Neural cell (in vitro differentiated cells): ENCODE data around the gene STK31. TPM values are rescaled to one million over a fixed set of nuclear protein-coding genes. Genes with fewer than 3 reads are reported as not detected.

Experiments used
- H2AFZ ChIP-seq: fragments of 200-600, 300-800 bp; sonication (generic), shearing (Covaris generic); 2 replicates; pipeline ENCODE4 v1.6.0; 2014; ENCODE audit warnings: low read depth, mild to moderate bottlenecking, antibody characterized with exemption, low read length, moderate library complexity
- H3F3A ChIP-seq: fragments of 200-600 bp; shearing (Covaris generic); 2 replicates; pipeline ENCODE4 v1.6.1; 2016; ENCODE audit warnings: mild to moderate bottlenecking, moderate library complexity, mixed read lengths, antibody characterized with exemption, low read length; ENCODE audit not compliant: insufficient read depth, poor library complexity, severe bottlenecking
- H3K27ac ChIP-seq: fragments of 200-600, 300-800 bp; sonication (generic), shearing (Covaris generic); 2 replicates; pipeline ENCODE4 v1.5.1; 2014; ENCODE audit warnings: mild to moderate bottlenecking, low read length, moderate library complexity
- H3K27me3 ChIP-seq: fragments of 300-800, 200-600 bp; sonication (generic), shearing (Covaris generic); 2 replicates; pipeline ENCODE4 v1.6.0; 2014; ENCODE audit warnings: mild to moderate bottlenecking, low read depth, low read length, moderate library complexity; ENCODE audit not compliant: insufficient read depth
- H3K36me3 ChIP-seq: fragments of 300-800, 200-600 bp; sonication (generic), shearing (Covaris generic); 2 replicates; pipeline ENCODE4 v1.5.1; 2014; ENCODE audit warnings: mild to moderate bottlenecking, antibody characterized with exemption, low read length, moderate library complexity; ENCODE audit not compliant: insufficient read depth
- H3K4me2 ChIP-seq: fragments of 300-800, 200-600 bp; sonication (generic), shearing (Covaris generic); 2 replicates; pipeline ENCODE4 v1.6.0; 2014; ENCODE audit warnings: mild to moderate bottlenecking, low read length
- H3K4me3 ChIP-seq: fragments of 300-800, 200-600 bp; sonication (generic), shearing (Covaris generic); 2 replicates; pipeline ENCODE4 v1.5.1; 2014; ENCODE audit warnings: mild to moderate bottlenecking, low read length, moderate library complexity
- H3K79me2 ChIP-seq: fragments of 200-600 bp; shearing (Covaris generic); replicated peaks from 2 replicates; pipeline ENCODE4 v1.6.0; 2014; ENCODE audit warnings: mild to moderate bottlenecking, low read length, moderate library complexity; ENCODE audit not compliant: insufficient read depth
- H3K9ac ChIP-seq: fragments of 300-800, 200-600 bp; sonication (generic), shearing (Covaris generic); 2 replicates; pipeline ENCODE4 v1.6.1; 2016; ENCODE audit warnings: mild to moderate bottlenecking, low read length, mixed read lengths
- H3K9me2 ChIP-seq: fragments of 200-600 bp; shearing (Covaris generic); 2 replicates; pipeline ENCODE4 v1.6.1; 2016; ENCODE audit warnings: mild to moderate bottlenecking, low read length, mixed read lengths; ENCODE audit not compliant: insufficient read depth
- H3K9me3 ChIP-seq: fragments of 200-600, 300-800 bp; sonication (generic), shearing (Covaris generic); 2 replicates; pipeline ENCODE4 v1.6.1; 2016; ENCODE audit warnings: mild to moderate bottlenecking, mixed run types, low read length, moderate library complexity, mixed read lengths
- H4K20me1 ChIP-seq: fragments of 200-600 bp; shearing (Covaris generic); 2 replicates; pipeline ENCODE4 v1.6.1; 2016; ENCODE audit warnings: mild to moderate bottlenecking, mixed run types; ENCODE audit not compliant: insufficient read depth
- CTCF ChIP-seq: fragments of 450-650 bp; IDR thresholded peaks from 2 replicates; pipeline ENCODE4 v1.5.1; 2014; ENCODE audit warnings: antibody characterized with exemption, mild to moderate bottlenecking, moderate library complexity; ENCODE audit not compliant: poor library complexity, severe bottlenecking
- EP300 ChIP-seq: fragments of 450-650 bp; conservative IDR thresholded peaks from 2 replicates; pipeline ENCODE4 v1.6.1; 2014; ENCODE audit warnings: antibody characterized with exemption, mild to moderate bottlenecking, moderate library complexity; ENCODE audit not compliant: poor library complexity, severe bottlenecking
- EZH2 ChIP-seq: fragments of 200-600, 300-800 bp; shearing (Covaris generic), sonication (generic); IDR thresholded peaks from 2 replicates; pipeline ENCODE4 v1.6.1; 2014; ENCODE audit warnings: antibody characterized with exemption, low read length, borderline replicate concordance, mild to moderate bottlenecking; ENCODE audit not compliant: insufficient read depth, poor library complexity, severe bottlenecking
- MXI1 ChIP-seq: fragments of 450-650 bp; conservative IDR thresholded peaks from 2 replicates; pipeline ENCODE4 v1.6.1; 2014; ENCODE audit warnings: antibody characterized with exemption, mild to moderate bottlenecking; ENCODE audit not compliant: poor library complexity, severe bottlenecking
- POLR2AphosphoS5 ChIP-seq: IDR thresholded peaks from 2 replicates; pipeline ENCODE4 v1.6.1; 2012
- RAD21 ChIP-seq: fragments of 450-650 bp; conservative IDR thresholded peaks from 2 replicates; pipeline ENCODE4 v1.6.1; 2014; ENCODE audit warnings: antibody characterized with exemption, mild to moderate bottlenecking, moderate library complexity
- REST ChIP-seq: IDR thresholded peaks from 2 replicates; pipeline ENCODE4 v1.6.1; 2012; ENCODE audit warnings: borderline replicate concordance
- SMC3 ChIP-seq: fragments of 450-650 bp; conservative IDR thresholded peaks from 2 replicates; pipeline ENCODE4 v1.6.1; 2014; ENCODE audit warnings: antibody characterized with exemption, mild to moderate bottlenecking, moderate library complexity; ENCODE audit not compliant: poor library complexity
- TAF1 ChIP-seq: IDR thresholded peaks from 2 replicates; pipeline ENCODE4 v1.6.1; 2012; ENCODE audit warnings: low read depth
- polyA minus RNA-seq: library from RNA; depleted of rRNA, polyadenylated mRNA; stranded (reverse); fragments of >200 nt; gene quantifications from 2 replicates; pipeline ENCODE4 v1.2.3, GENCODE V29; 2014
- polyA plus RNA-seq: library from polyadenylated mRNA; depleted of rRNA; stranded (reverse); fragments of >200 nt; gene quantifications from 2 replicates; pipeline ENCODE4 v1.2.3, GENCODE V29; 2014

Gene STK31
- 0.76 and 1.4 TPM in 2 replicates for polyA plus RNA-seq
- 0.97 and 2.0 TPM in 2 replicates for polyA minus RNA-seq

GRCh38 chr7:23710000-23710399 is at the start of gene STK31:
STK31 (plus strand) TSS chr7:23710219; CDS start chr7:23710286, 67 bp downstream.
- no peaks in the 10 kb centered on the region for H3K79me2 ChIP-seq
- H3K4me3 ChIP-seq: no peak within 1 kb of the TSS
- no peak within 1 kb of the TSS for H3K4me2 ChIP-seq
- H3F3A ChIP-seq: no peaks in the 10 kb centered on the region
- no peaks in the 10 kb centered on the region for H3K27me3 ChIP-seq
- no peaks in the 10 kb centered on the region for H3K36me3 ChIP-seq
- no peaks in the 10 kb centered on the region for H4K20me1 ChIP-seq
- H3K9me2 ChIP-seq: no peaks in the 10 kb centered on the region
- no peaks in the 10 kb centered on the region for H3K9me3 ChIP-seq
- no peak for TF ChIP-seq SMC3
- no peak within 1 kb of the TSS for H3K27ac ChIP-seq
- H3K9ac ChIP-seq: no peak within 1 kb of the TSS
- no peak within 1 kb of the TSS for H2AFZ ChIP-seq

- no peaks in the 10 kb centered on the region for H3K36me3 ChIP-seq
- H3K9ac ChIP-seq: no peak overlapping the region
- H3K27ac ChIP-seq: no peak overlapping the region
- H3K79me2 ChIP-seq: no peaks in the 10 kb centered on the region
- H3K9me2 ChIP-seq: no peaks in the 10 kb centered on the region
- TF ChIP-seq CTCF (no peak), EP300 (no peak), EZH2 (no peak), REST (no peak), POLR2AphosphoS5 (no peak)
- H3F3A ChIP-seq: no peaks in the 10 kb centered on the region
- H4K20me1 ChIP-seq: no peaks in the 10 kb centered on the region
- no peak overlapping the region for H3K4me2 ChIP-seq
- H3K9me3 ChIP-seq: no peaks in the 10 kb centered on the region
- no peaks in the 10 kb centered on the region for H3K27me3 ChIP-seq
- H3K4me3 ChIP-seq: no peak overlapping the region
- H2AFZ ChIP-seq: no peak overlapping the region
Observed at GRCh38 chr7:23661385-23661784, 48.6 kb upstream of the STK31 start.

GRCh38 chr7:23662124-23662983 is 47.7 kb upstream of the STK31 start:
- no peaks in the 10 kb centered on the region for H3K79me2 ChIP-seq
- no peaks in the 10 kb centered on the region for H3K27me3 ChIP-seq
- H4K20me1 ChIP-seq: no peaks in the 10 kb centered on the region
- H3K4me3 ChIP-seq: no peak overlapping the region
- no peak overlapping the region for H3K4me2 ChIP-seq
- no peaks in the 10 kb centered on the region for H3K36me3 ChIP-seq
- TF ChIP-seq TAF1: no peak
- TF ChIP-seq SMC3: no peak
- no peak for TF ChIP-seq MXI1
- TF ChIP-seq EP300: no peak
- no peak for TF ChIP-seq POLR2AphosphoS5
- no peak for TF ChIP-seq REST
- no peak for TF ChIP-seq RAD21
- no peak for TF ChIP-seq EZH2
- no peak for TF ChIP-seq CTCF
- no peak overlapping the region for H3K27ac ChIP-seq
- H2AFZ ChIP-seq: no peak overlapping the region
- H3K9me2 ChIP-seq: no peaks in the 10 kb centered on the region
- no peak overlapping the region for H3K9ac ChIP-seq
- no peaks in the 10 kb centered on the region for H3F3A ChIP-seq
- no peaks in the 10 kb centered on the region for H3K9me3 ChIP-seq
